HG02588 (cell line): ENCODE measurements around the gene SLCO2A1.

Experiments
- ATAC-seq: cut with Tn5 transposase; IDR thresholded peaks from one replicate; pipeline ENCODE4 v1.9.1; 2021; ENCODE audit warnings: mild to moderate bottlenecking, moderate library complexity; ENCODE audit not compliant: unreplicated experiment

The SLCO2A1 gene

DNA sequence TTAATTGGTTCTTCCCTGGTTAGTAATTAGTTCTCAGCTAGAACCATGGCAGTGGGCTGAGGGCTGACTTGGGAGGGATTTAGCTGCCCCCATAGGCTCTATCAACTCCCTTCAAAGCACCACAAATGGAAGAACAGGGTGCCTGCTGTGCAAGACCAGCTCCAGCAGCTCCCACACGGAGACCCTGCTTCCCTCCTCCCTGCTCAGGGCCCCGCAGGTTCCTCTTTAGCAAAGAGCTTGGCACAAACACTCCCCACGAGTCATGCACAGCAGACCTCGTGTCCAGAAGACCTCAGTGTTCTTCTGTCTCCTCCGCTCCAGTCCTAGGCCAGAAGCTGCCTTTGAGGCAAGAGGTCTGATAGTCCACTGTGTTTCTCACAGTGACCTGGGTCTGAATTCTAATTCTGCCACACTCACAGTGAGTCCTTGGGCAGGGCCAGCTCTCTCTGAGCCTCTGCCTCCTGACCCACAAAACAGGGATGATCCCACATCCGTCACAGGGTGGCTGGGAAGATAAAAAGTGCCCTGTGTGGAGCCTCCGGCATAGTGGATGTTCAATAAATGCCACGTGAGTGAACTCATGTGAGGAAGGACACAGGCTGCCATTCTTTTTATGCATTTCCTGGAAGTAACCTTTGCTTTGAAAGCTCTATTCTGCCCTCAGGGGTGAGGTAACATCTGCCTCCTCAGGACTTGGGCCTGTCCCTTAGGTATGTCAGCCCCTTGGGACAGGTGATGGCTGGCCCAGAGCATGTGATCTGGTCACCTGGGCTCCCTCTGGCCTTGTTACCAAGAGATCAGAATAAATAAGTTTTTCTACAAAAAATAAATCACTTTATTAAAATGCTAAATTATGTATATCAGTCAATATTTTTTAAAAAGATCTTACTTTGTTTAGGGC, 141.7 kb downstream of the SLCO2A1 start:
- no peak for ATAC-seq

DNA sequence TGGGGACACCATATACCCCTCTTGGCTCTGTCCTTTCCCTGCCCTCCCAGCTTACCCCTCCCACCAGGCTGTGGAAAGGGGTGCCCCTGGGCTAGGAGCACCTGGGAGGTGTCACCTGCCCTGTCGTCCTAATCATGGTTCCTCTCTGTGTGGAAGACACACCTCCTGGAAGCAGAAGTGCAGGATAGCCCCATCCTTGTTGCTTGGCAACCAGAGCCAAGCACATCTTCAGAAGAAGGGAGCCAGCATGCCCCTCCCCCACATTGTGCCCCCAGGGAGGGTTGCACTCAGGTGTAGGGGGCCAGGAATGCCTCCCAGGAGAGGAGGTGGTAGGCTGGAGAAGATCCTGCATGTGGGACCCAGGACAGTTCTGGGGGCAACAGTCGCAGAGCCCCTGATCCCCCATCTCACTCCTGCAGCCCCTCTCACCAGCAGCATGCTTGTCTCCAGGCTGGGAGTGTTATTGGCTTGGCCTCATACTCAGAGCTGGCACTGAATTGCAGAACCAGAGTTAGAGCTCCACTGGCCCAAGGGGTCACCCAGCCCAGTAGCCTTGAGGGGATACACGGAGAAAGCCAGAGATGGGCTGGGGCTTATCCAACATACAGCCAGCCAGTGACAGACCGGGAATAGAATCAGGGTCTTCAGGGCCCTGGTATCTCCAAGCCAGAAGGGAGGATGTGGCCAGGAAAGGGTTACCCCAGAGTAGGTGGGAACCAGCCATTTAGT, 142.5 kb downstream of the SLCO2A1 start:
- ATAC-seq: no peak

DNA sequence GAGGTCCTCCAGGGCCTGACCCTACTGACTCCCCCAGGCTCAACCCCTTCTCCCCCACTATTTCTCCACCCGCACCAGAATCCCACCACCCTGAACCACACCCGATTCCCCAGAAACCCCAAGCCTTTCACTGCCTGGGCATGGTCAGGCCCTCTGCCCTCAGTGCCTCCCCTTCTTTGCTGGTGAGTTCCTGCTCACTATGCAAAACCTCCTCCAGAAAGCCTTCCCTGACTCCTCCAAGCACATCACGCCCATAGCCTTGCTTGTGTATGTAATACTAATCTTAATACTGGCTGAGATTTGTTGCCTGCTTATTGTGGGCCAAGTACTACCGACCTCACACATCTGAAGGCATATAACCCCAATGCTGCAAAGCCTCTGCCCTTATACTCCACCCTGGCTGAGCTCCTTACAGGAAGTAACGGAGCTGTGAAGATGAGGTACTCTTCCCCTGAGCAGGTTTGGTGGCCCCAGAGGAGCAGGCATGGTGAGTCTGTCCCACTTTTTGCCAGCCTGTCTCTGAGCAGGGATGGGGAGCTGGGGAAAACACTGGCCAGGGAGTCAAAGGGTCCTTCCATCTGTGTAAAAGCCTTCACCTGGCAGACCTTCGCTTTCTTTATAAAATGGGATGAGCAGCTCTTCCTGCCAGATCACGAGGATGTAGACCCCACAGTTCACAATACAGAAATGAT, 143.5 kb downstream of the SLCO2A1 start:
- no peak for ATAC-seq

DNA sequence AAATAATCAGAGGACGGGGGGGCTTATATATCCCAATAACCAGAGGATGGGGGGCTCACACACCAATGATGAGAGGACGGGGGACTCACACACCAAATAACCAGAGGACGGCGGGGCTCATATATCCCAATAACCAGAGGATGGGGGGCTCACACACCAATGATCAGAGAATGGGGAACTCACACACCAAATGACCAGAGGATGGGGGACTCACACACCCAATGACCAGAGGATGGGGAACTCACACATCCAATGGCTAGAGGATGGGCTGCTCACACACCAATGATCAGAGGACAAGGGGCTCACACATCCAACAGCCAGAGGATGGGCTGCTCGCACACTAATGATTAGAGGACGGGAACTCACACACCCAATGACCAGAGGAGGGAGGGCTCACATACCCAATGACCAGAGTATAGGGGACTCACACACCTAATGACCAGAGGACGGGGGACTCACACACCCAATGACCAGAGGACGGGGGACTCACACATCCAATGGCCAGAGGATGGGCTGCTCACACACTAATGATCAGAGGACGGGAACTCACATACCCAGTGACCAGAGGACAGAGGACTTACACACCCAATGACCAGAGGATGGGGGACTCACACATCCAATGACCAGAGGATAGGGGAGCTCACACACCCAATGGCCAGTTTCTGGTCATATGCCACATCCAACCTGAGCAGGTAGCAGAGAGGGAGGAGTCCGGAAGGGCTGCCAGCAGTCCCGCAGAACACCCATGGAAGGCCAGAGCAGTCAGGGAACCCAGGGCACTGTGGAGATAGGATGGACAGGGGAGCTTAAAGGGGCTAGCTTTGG, 144.6 kb downstream of the SLCO2A1 start:
- no peak for ATAC-seq

DNA sequence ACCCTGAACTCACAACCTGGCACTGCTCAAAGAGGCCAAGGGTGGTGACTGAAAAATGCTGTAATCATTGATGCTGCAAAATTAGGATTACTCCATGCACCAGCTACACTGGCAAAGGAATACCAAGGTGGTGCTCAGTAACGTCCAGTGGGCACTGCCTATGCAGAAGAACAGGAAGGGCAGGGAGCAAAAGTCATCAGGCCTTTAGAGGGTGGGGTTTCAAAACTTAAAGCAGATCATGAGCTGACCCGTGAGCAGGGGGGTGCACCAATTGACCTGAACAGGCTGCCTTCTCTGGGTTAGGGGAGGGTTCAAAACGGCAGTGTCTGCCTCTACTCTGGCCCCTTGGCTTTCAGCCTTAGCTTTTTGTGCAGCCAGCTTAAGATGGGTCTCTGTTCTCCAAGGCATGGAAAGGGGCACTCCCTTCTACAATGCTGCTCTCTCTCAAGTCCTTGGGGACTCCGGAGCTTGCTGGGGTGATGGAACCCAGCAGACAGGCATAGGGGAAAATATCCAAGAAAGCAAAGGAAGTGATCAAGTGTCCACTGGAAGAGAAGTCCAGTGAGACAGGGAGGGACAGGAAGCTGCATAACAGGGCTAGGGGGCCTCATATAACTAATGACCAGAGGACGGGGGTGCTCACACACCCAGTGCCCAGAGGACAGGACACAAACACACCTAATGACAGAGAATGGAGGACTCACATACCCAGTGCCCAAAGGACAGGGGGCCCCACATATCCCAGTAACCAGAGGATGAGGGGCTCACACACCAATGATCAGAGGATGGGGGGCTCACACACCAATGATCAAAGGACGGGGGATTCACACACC, 145.5 kb downstream of the SLCO2A1 start:
- no peak for ATAC-seq

DNA sequence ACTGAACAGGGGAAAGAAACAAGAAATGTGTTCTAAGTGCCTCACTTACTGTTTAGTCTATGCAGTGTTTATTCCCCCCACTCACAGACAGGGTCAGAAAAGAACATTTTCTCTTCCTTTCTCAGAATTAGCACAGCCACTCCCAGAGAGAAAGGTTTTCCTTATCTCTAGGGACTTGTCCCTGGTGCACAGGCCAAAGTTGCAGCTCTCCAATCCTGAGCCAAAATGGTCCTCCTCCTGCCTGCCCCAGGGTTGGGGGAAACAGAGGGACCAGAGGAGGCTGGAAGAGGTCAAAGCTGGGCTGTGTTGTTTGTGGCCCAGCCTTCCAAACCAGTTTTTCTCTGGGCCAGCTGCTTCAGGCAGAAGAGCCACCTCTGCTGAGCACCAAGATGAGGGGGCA, 146.1 kb downstream of the SLCO2A1 start:
- no peak for ATAC-seq

DNA sequence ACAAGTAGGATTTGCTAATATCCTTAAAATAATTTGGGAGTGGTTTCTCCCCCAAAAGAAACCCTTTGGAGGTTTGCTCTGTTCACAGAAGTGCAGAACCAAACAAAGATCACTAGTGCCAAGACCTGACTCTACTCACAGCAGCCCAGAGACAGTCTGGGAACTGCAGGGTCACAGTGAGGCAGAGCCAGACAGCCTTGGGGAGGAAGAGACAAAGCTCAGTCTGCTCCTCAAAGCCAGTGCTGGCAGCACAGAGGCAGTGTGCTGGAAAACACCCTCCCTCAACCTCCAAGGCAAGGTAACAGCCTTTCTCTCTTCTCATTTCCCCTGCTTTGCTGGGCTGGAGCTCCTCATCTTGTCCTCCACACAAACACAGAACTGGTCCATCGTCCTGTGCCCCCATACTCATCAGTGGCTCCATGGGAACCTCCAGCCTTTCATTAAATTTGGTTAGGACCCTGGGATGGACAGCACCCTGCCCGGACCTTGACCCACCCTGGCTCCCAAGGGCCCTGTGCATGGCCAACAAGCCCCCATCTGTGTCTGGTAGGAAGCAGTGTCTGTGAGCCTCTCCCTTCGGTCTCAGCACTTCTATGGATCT, 146.6 kb downstream of the SLCO2A1 start:
- no peak for ATAC-seq

DNA sequence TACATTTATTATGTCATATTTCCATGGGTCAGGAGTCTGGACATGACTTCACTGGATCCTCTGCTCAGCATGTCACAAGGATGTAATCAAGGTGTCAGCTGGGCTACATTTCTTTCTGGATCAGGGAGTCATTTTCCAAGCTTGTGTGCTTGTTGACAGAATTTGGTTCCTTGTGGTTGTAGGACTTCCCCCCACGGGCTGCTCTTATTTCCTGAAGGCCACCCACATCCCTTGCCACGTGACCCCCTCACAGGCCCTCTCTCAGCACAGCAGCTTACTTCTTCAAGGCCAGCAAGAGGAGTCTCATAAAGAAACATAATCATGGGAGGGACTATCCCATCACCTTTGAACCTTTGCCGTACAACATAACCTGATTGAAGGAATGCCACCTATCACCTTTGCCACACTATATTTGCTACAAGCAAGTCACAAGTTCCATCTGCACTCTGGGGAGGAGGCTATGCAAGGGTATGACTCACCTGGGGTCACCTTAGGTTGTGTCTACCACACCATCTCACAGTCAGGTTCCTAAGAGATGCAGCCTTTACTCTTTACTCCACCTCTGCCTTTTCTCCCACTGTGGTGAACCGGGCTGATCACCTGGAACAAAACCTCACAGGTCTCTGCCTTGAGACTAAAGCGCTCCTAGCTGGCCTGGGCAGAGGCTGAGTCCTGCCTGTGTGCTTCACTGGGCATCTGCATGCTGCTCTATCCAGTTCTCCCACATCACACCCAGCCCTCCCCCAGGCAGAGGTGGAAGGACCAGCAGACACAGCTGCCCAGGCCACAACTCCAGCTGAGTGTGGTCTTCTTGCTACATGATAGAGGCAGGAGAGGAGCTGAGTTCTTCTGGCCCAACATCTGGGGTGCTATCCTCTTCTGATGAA, 147.5 kb downstream of the SLCO2A1 start:
- ATAC-seq: no peak

DNA sequence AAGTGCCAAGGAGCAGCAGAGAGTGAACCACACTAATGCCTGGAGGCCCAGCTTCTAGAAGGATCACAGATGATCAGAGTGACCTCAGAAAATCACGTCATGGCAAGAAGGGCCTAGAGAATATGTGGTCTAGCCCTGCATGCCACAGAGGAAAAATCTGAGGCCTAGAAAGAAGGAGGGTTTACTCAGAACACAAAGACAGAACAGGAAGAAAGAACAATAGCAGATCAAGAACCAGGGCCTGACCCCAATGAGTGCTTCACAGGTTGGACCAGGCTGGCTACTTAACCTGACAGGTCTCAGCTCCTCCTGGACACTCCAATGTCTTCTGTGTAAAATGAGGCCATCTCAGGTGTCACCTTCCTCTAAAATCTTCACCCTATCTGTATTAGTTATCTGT, 148.2 kb downstream of the SLCO2A1 start:
- no peak for ATAC-seq

DNA sequence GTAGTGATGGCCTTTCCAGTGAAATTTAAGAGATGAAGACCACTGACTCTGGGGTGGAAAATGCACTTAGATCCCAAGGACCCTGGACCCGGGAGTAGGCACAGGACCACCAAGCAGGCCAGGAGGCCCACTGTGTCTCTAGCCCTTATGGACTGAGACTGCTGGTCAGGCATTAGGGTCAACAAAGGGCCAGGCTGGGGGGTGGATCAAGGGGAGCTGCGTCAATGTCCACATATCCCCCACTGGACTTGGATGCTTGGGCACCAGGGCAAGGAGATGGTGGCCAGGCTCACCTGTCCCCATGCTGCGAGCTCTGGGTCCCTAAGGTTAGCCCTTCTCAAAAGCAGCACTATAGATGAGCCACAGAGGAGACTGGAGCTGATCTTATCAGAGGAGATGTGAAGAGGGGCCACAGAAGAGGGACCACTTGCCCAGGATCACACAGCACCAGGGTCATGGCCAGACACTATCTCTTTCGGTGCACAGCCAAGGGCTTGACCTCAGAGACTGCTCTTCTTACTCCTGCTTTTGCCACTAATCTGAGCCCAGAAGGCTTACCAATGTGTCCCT, 148.8 kb downstream of the SLCO2A1 start:
- ATAC-seq: no peak

DNA sequence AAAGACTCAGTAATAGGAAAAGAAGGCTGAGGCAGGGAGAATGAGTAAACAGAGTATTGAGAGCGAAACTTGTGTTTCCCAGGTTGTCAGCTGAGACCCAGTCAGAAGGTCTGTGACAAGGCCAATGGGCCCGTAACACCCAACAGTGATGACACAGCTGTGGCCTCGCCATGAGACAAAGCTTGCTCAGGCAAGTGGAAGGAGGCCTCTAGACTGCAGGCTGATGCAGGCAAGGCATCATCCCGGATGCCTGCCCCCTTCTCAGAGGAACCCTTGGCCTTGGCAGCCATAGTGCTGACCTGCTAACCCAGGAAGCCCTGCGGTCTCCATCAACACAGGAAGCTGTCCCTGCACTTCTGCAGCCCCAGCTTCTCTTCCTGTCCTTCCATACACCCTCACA, 149.4 kb downstream of the SLCO2A1 start:
- ATAC-seq: peak; percentile 46

DNA sequence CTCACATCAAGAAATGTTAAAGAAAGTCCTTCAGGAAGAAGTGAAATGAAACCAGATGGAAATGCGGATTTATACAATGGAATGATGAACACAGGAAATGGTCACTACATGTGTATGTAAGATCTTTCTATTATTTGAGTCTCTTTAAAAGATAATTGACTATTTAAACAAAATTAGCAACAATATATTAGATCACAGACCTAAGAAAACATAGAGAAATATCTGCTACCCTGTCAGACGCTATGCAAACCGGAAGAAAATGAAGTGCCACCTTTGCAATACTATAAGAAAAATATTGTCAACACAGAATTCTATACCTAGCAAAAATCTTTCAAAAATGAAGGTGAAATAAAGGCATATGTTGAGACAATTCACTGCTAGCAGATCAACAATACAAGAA, 151.2 kb downstream of the SLCO2A1 start:
- ATAC-seq: no peak
